Activated T-cell treated with anti-CD3 and anti-CD28 coated beads, Interleukin-2, amount 50 U/mL, for 24 hours (primary cell): Measurements from ENCODE around the gene LRRC45.
A peak's percentile ranks its signal among the peaks of the same experiment; 100 is the strongest.

Source experiments
- DNase-seq: peaks from one replicate; pipeline ENCODE4 v3.0.0-alpha.2; 2020
- H3K27ac Mint-ChIP-seq: 2 replicates; pipeline ENCODE4 v1.8.0; 2020; ENCODE audit warnings: mild to moderate bottlenecking, mixed read lengths
- H3K27me3 Mint-ChIP-seq: 2 replicates; pipeline ENCODE4 v1.8.0; 2020; ENCODE audit warnings: mixed read lengths
- H3K36me3 Mint-ChIP-seq: 2 replicates; pipeline ENCODE4 v1.8.0; 2020; ENCODE audit warnings: low read depth, mixed read lengths
- H3K4me1 Mint-ChIP-seq: 2 replicates; pipeline ENCODE4 v1.8.0; 2020; ENCODE audit warnings: low read depth, mixed read lengths
- H3K4me3 Mint-ChIP-seq: 2 replicates; pipeline ENCODE4 v1.8.0; 2020; ENCODE audit warnings: mild to moderate bottlenecking, moderate library complexity, mixed read lengths
- H3K9me3 Mint-ChIP-seq: 2 replicates; pipeline ENCODE4 v1.8.0; 2020; ENCODE audit warnings: mixed read lengths

Gene LRRC45

GRCh38 chr17:82009413-82009812, 13.7 kb upstream of the LRRC45 start:
- no peak for DNase-seq
- Mint-ChIP-seq H3K36me3 (no peaks in the 10 kb centered on the region), H3K27ac (no peak overlapping the region), H3K9me3 (no peaks in the 10 kb centered on the region), H3K27me3 (no peaks in the 10 kb centered on the region), H3K4me1 (no peaks in the 10 kb centered on the region), H3K4me3 (no peak overlapping the region)

GRCh38 chr17:82010575-82011525, 12.3 kb upstream of the LRRC45 start:
- no peaks in the 10 kb centered on the region for H3K27me3 Mint-ChIP-seq
- no peak for DNase-seq
- H3K36me3 Mint-ChIP-seq, result no peaks in the 10 kb centered on the region
- no peak overlapping the region for H3K4me3 Mint-ChIP-seq
- no peaks in the 10 kb centered on the region for H3K4me1 Mint-ChIP-seq
- no peaks in the 10 kb centered on the region for H3K9me3 Mint-ChIP-seq
- H3K27ac Mint-ChIP-seq, result no peak overlapping the region

- Mint-ChIP-seq H3K4me1 (no peaks in the 10 kb centered on the region), H3K36me3 (no peaks in the 10 kb centered on the region), H3K27ac (no peak overlapping the region), H3K27me3 (no peaks in the 10 kb centered on the region), H3K9me3 (no peaks in the 10 kb centered on the region), H3K4me3 (no peak overlapping the region)
- DNase-seq, result no peak
Measured at GRCh38 chr17:82011617-82012187, 11.4 kb upstream of the LRRC45 start.

- H3K4me3 Mint-ChIP-seq, result no peak overlapping the region
- no peaks in the 10 kb centered on the region for H3K4me1 Mint-ChIP-seq
- no peak for DNase-seq
- no peaks in the 10 kb centered on the region for H3K27me3 Mint-ChIP-seq
- H3K9me3 Mint-ChIP-seq, result no peaks in the 10 kb centered on the region
- H3K36me3 Mint-ChIP-seq, result peaks cover under 1% of the 10 kb centered on the region
- no peak overlapping the region for H3K27ac Mint-ChIP-seq
Measured at GRCh38 chr17:82012261-82012639, 10.9 kb upstream of the LRRC45 start.

GRCh38 chr17:82012640-82013295, 10.3 kb upstream of the LRRC45 start:
- H3K4me1 Mint-ChIP-seq, result no peaks in the 10 kb centered on the region
- no peaks in the 10 kb centered on the region for H3K27me3 Mint-ChIP-seq
- no peaks in the 10 kb centered on the region for H3K9me3 Mint-ChIP-seq
- peaks cover 3% of the 10 kb centered on the region for H3K36me3 Mint-ChIP-seq
- no peak overlapping the region for H3K4me3 Mint-ChIP-seq
- no peak overlapping the region for H3K27ac Mint-ChIP-seq
- no peak for DNase-seq

- H3K27ac Mint-ChIP-seq, result no peak overlapping the region
- H3K9me3 Mint-ChIP-seq, result no peaks in the 10 kb centered on the region
- peaks cover 7% of the 10 kb centered on the region for H3K36me3 Mint-ChIP-seq
- no peak overlapping the region for H3K4me3 Mint-ChIP-seq
- no peaks in the 10 kb centered on the region for H3K27me3 Mint-ChIP-seq
- no peaks in the 10 kb centered on the region for H3K4me1 Mint-ChIP-seq
- no peak for DNase-seq
Measured at GRCh38 chr17:82013341-82013740, 9.8 kb upstream of the LRRC45 start.

- no peaks in the 10 kb centered on the region for H3K4me1 Mint-ChIP-seq
- no peak for DNase-seq
- no peak overlapping the region for H3K4me3 Mint-ChIP-seq
- no peaks in the 10 kb centered on the region for H3K27me3 Mint-ChIP-seq
- H3K36me3 Mint-ChIP-seq, result peaks cover 12% of the 10 kb centered on the region
- H3K27ac Mint-ChIP-seq, result peak overlapping the region; percentile 40
- no peaks in the 10 kb centered on the region for H3K9me3 Mint-ChIP-seq
Measured at GRCh38 chr17:82013772-82014321, 9.3 kb upstream of the LRRC45 start.

GRCh38 chr17:82014432-82014831, 8.7 kb upstream of the LRRC45 start:
- no peak overlapping the region for H3K27ac Mint-ChIP-seq
- H3K4me3 Mint-ChIP-seq, result no peak overlapping the region
- H3K27me3 Mint-ChIP-seq, result no peaks in the 10 kb centered on the region
- peaks cover 14% of the 10 kb centered on the region for H3K36me3 Mint-ChIP-seq
- DNase-seq, result no peak
- H3K9me3 Mint-ChIP-seq, result no peaks in the 10 kb centered on the region
- H3K4me1 Mint-ChIP-seq, result no peaks in the 10 kb centered on the region

- H3K9me3 Mint-ChIP-seq, result no peaks in the 10 kb centered on the region
- H3K27ac Mint-ChIP-seq, result no peak overlapping the region
- no peaks in the 10 kb centered on the region for H3K4me1 Mint-ChIP-seq
- no peak for DNase-seq
- no peak overlapping the region for H3K4me3 Mint-ChIP-seq
- no peaks in the 10 kb centered on the region for H3K27me3 Mint-ChIP-seq
- H3K36me3 Mint-ChIP-seq, result peaks cover 14% of the 10 kb centered on the region
Measured at GRCh38 chr17:82014971-82015310, 8.2 kb upstream of the LRRC45 start.

- H3K27ac Mint-ChIP-seq, result no peak overlapping the region
- H3K4me3 Mint-ChIP-seq, result no peak overlapping the region
- peaks cover 17% of the 10 kb centered on the region for H3K36me3 Mint-ChIP-seq
- no peak for DNase-seq
- H3K27me3 Mint-ChIP-seq, result no peaks in the 10 kb centered on the region
- peaks cover 2% of the 10 kb centered on the region for H3K4me1 Mint-ChIP-seq
- no peaks in the 10 kb centered on the region for H3K9me3 Mint-ChIP-seq
Measured at GRCh38 chr17:82015311-82015971, 7.7 kb upstream of the LRRC45 start.

GRCh38 chr17:82016061-82016874, 6.8 kb upstream of the LRRC45 start:
- Mint-ChIP-seq H3K4me1 (peaks cover 11% of the 10 kb centered on the region), H3K9me3 (no peaks in the 10 kb centered on the region), H3K27ac (no peak overlapping the region), H3K27me3 (no peaks in the 10 kb centered on the region), H3K36me3 (peaks cover 22% of the 10 kb centered on the region), H3K4me3 (no peak overlapping the region)
- DNase-seq, result no peak

- Mint-ChIP-seq H3K9me3 (no peaks in the 10 kb centered on the region), H3K4me1 (peaks cover 17% of the 10 kb centered on the region), H3K27me3 (no peaks in the 10 kb centered on the region), H3K36me3 (peaks cover 28% of the 10 kb centered on the region), H3K27ac (no peak overlapping the region), H3K4me3 (no peak overlapping the region)
- DNase-seq, result no peak
Measured at GRCh38 chr17:82016875-82017459, 6.1 kb upstream of the LRRC45 start.

- Mint-ChIP-seq H3K27me3 (no peaks in the 10 kb centered on the region), H3K9me3 (no peaks in the 10 kb centered on the region), H3K27ac (no peak overlapping the region)
Measured at GRCh38 chr17:82017612-82018151, 5.4 kb upstream of the LRRC45 start.

More at GRCh38 chr17:82017612-82018151, 5.4 kb upstream of the LRRC45 start:
- DNase-seq, result no peak
- peaks cover 30% of the 10 kb centered on the region for H3K36me3 Mint-ChIP-seq
- H3K4me1 Mint-ChIP-seq, result peaks cover 17% of the 10 kb centered on the region
- no peak overlapping the region for H3K4me3 Mint-ChIP-seq
